Inflammatory macrophage treated with lipopolysaccharide for 4 hours (primary cell): ENCODE results near the gene RBFOX2.
"Not testable (repeated sequence)": the region's sequence is repeated elsewhere in the genome, so short reads cannot be mapped to it uniquely, and the experiment has no call there.

Experiments
- DNase-seq: peaks from one replicate; pipeline ENCODE4 v3.0.0-alpha.2; 2020

The RBFOX2 gene

DNA sequence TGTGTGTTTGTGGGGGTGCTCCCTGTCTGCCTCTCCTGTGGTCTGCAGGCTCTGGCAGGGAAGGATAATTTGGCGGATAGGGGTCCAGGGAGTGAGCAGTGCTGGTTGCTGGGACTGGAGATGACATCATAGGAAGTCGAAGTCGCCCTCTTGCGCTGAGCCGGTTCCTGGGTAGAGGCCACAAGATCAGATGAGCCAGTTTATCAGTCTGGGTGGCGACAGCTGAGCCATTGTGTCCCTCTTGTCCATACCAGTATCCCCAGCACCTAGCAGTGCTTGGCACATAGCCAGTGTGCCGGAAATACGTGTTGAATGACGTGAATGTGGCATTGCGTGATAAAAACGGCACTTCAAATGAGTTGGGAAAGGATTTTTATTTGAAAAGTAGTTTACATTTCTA lies 301.2 kb downstream of the RBFOX2 start:
- no peak for DNase-seq

DNA sequence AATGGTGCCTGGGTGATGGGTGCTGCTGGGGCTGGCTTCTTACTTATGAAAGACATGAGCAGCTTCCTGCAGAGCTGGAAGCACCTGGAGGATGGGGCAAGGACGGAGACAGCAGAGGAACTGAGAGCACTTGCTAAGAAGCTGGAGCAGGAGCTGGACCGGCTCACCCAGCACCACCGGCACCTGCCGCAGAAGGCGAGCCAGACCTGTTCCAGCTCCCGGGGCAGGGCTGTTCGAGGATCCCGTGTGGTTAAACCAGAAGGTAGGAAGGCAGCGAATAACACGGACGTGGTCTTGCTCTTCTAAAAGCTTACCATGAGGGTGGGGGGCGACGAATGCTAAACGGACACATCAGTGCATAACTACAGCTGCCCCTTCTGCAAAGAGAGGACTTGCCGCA lies 301.7 kb downstream of the RBFOX2 start:
- no peak for DNase-seq

DNA sequence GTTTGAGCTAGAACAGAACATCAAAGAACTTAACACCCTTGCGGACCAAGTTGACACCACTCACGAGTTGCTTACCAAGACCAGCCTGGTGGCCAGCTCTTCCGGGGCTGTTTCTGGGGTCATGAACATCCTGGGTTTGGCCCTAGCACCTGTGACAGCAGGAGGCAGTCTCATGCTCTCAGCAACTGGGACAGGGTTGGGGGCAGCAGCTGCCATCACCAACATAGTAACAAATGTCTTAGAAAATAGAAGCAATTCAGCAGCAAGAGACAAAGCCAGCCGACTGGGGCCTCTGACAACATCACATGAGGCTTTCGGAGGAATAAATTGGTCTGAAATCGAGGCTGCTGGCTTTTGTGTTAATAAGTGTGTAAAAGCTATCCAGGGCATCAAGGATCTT lies 302.2 kb downstream of the RBFOX2 start:
- no peak for DNase-seq

DNA sequence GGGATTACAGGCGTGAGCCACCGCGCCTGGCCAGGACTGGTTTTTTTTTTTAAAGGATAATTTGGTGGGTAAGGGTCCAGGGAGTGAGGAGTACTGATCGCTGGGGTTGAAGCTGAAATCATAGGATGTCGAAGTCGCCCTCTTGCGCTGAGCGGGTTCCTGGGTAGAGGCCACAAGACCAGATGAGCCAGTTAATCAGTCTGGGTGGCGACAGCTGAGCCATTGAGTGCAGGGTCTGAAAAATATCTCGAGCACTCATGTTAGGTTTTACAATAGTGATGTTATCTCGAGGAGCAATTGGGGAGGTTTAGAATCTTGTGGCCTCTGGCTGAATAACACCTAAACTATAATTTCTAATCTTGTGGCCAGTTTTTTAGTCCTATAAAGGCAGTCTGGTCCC lies 303.1 kb downstream of the RBFOX2 start:
- DNase-seq = no peak

DNA sequence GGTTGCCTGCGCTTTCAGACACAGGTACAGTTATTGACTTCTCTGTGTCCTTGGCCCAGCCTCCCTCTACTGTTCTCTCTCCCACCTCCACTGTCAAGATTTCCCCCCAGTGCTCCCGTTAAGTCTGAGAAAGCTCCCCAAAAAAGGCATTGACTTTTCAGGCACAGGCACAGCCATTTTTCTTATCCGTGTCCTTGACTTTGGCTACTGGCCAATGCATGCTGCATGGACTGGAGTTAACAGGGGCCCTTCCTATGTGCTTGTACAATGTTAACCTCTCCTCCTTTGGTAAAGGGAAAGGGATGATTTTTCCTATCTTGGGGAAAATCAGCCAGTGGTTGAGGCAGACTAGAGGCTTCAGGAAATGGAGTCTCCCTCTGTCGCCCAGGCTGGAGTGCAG lies 306.7 kb downstream of the RBFOX2 start:
- DNase-seq = no peak

DNA sequence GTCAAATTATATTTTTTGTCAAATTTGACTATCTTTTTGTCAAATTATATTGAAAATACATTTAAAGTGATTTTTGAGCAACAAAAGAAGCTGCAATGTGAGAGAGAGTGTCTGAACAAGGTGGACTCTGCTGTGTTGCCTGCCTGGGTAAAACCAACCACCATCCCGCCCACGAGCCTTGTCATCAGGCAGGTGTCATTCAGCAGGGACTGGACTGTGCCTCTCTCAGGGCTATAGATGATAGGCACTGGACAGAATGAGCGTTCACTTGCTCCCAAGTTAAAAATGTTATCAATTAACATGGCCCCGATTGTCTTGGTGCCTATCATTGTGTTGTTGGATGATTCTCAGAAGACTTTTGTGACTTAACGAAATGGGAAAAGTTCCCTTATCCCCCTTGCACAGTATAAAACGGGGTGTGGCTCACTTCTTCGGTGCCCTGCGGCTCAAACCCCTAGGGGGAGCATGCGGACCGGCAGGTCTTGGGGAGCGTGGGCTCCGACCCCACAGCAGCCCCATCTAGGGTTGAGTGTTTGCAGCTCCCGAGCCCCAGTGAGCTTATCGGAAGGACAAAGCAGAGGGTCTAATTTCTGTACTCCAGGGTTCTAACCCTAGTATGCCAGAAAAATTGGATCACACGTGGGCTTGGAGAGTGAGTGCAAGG lies 309.3 kb downstream of the RBFOX2 start:
- no peak for DNase-seq

DNA sequence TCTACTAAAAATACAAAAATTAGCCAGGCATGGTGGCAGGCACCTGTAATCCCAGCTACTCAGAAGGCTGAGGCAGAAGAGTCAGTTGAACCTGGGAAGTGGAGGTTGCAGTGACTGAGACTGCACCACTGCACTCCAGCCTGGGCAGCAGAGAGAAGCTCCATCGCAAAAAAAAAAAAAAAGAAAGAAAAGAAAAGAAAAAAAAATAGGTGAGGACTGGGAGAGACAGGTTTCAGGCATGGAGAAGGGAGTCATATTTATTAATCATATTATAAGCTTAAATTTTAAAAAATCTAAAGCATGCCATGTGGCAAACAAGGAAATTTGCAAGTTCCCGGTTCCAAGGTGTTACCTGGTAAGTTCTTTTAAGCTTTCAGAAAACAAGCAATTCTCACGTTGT lies 311.1 kb downstream of the RBFOX2 start, which contains the start of gene APOL5:
TSS of gene APOL5 (plus strand) at position 301 of the 400 bp plus-strand sequence. CDS start at position 301, 0 bp downstream.
- no peak for DNase-seq

DNA sequence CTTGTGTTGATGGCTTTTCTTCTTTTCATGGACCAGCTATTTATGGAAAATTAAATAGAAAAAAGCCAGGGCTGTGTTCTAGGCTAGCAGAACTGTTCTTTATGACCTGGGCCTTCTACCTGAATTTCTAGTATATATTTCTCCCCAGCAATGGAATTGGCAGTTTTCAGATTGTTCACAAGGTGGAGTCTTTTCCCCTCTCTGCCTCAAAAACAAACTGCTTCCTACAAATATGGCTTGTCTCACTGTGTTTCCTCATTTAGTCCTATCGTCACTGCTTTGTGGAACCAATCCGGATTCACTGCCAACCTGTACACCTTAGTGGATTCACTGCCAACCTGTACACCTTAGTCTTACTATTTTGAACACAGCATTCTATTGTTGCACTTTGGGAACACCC lies 316.0 kb downstream of the RBFOX2 start:
- no peak for DNase-seq

DNA sequence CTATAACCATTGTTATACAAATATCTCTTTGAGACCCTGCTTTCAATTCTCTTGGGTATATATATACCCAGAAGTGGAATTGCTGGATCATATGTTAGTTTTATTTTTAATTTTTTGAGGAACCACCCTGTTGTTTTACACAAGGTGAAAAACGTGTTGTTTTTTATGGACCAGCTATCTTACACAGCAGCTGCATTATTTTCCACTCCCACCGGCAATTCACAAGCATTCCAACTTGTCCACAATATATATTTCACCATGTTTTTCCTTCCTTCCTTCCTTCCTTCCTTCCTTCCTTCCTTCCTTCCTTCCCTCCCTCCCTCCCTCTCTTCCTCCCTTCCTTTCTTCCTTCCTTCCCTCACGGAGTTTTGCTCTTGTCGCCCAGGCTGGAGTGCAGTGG lies 317.3 kb downstream of the RBFOX2 start:
- DNase-seq = no peak

DNA sequence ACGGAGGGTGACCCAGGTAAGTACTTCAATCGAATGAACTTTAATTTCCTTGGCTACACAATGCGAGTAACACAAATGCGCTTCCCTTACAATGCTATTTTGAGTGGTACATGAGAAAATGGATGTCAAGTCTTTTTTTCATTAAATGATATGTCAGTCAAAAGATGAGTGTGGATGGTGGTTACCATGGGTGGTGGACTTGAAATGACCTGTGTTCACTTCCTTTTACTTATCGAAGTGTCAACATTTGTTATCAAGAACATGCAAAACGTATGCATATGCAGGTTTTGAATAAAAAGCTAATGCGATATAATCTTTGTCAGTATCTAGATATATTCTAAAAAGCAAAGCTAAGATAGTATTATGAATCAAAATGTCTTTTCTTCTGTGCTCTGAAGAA lies 319.7 kb downstream of the RBFOX2 start:
- no peak for DNase-seq

DNA sequence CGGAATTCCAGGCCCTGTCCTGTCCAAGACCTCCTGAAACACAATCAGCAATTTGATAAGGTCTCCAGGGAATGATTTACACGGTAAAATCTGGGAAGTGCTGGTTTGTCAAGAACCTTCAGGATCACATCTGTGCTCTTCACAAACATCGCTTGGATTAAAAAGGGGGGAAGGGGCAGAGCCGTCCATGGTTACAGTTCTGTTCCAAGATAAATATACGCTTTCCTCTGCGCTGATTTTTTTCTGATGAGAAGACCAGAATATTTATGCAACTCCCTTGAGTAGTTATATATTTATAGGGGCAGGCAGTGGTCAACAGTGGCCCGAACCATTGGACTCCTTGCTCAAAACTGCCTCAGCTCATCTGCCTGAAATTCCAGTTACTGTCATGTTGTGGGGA lies 320.2 kb downstream of the RBFOX2 start:
- no peak for DNase-seq

DNA sequence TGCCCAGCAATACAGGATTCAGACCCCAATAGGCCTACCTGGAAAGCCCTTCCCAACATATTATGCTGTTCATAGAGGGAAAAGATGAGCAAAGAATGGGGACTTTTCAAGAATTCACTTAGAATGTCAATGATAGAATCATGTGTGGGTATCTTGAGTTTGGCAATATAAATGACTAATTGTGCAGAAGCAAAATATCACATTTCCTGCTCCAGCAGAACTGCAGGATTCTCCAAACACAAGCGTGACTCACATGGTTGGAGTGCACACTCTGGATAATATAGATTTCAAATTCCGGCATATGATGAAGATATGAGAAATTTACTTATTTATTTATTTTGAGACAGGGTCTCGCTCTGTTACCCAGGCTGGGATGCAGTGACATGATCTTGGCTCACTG lies 323.5 kb downstream of the RBFOX2 start:
- no peak for DNase-seq

DNA sequence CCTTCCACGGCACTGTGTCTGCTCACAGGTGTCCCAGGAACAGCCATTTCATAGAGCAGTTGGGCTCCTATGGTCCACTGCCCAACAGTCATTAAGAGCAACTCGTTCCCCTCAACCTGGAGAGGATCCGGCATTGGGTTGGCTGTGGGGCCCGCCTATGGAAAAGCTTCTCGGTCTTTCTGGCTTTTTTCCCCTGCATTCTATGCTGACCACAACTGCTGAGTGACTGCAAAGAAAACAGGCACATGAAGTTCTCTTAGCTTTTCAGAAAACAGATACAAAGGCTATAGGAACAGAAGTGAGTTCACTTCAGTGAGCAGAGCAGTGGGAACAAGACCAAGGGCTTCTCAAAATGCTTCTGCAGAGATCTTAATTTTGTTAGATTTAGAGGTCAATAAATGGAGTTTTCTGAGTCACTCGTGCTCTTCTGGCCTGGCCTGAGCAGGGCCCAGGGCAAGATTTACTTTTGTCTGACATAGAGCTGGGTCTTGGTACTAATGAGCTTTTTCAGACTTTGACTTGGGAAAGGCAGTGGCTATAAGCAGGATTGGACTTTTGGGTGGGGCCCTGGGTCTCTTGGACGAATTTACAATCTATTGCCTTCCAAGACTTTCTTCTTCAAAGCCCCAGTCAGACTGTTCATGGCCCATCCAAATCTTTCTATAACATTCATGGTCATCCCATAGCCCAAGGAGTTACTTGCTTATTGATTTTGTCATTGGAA lies 324.6 kb downstream of the RBFOX2 start:
- no peak for DNase-seq

DNA sequence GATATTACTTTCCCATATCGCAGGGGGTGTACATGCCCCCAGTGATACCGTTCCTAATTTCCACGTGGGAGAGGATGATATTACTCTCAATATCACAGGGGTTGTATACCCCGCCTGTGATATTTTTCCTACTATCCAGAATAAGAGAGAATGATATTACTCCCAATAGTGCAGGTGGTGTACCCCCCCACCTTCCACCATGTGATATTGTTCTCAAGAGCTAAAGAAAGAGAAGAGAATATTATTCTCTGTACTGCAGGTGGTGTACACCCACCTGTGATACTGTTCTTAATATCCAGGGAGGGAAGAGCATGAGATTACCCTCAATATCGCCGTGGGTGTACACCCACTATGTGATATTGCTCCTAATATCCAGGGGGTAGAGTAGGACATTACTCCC lies 328.8 kb downstream of the RBFOX2 start:
- not testable (repeated sequence) for DNase-seq

DNA sequence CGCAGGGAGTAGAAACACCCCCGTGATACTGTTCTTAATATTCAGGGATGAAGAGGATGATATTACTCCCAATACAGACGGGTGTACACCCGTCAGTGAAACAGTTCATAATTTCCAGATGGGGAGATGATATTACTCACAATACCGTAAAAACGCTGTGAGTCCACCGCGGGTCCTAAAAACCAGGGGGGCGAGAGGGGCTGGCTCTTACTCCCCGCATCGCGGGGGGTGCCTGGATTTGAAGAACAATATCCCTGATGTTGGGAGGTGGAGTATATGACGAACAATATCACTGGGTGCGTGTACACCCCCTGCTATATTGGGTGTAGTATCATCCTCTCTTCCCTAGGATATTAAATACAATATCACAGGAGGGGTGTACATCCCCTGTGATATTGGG lies 331.5 kb downstream of the RBFOX2 start:
- no peak for DNase-seq

DNA sequence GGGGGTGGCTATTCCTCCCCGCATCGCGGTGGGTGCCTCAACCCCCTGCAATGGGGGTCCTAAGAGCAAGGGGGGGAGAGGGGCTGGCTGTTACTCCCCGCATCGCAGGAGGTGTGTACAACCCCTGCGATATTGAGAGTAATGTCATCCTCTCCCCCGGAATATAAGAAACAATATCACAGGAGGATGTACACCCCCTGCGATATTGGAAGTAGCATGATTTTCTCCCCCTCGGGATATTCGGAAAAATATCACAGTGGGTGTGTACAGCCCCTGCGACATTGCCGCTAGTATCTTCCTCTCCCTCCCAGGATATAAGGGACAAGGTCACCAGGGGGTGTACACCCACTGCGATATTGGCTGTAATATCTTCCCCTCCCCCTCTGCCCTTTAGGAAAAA lies 333.4 kb downstream of the RBFOX2 start:
- DNase-seq = no peak

DNA sequence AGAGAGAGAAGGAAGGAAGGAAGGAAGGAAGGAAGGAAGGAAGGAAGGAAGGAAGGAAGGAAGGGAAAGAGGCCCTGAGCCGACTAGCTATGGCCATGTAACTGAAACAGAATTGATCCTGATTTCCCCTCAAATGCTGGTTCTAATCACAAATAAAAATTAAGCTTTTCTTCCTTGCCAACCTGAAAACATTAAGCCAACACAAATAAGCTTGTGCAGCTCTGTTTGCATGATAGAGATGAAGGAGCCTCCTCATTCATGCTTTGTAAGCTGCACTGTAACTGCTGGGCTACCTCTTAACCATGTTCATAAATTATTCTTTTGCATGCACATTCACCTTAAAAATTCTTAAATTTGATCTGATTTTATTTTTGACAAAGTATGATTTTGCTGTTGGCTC lies 338.6 kb downstream of the RBFOX2 start:
- no peak for DNase-seq

DNA sequence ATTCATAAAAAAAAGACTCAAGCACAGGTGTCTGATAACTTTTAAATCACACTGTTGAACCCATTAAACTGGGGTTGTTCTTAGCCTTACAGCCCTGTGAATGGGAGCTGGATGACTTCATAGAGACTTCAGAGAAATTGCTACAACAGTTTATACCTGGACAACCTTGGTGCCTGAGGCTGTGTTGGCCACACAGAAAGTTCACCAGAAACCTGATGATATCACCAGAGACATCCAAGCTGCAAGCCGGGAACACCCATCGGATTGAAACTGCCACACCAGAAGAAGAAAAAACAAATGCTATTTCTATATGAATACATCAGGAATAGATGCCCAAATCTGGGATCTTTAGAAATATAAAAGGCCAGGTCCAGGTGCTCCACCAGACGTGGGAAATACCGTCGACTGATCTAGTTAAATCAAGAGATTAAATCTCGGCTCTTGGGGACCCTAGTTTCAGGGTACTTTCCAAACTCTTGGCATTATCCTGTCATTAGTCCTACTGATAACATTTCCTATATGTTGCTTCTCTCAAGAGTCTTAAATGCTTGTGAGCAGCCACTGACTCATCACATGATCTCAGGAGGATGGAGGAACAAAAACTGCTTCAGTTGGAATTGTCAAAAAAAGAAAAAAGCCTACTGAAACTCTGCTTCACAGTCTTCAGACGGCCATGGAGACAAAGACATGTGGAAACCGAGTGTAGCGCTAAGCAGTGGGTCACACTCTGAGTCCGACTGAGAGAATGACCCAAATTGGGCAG lies 339.5 kb downstream of the RBFOX2 start:
- DNase-seq = no peak
